NCI-H146 treated with DMSO at 0.1 percent for 48 hours (cell line): ENCODE results near the gene CHRNB1.
"Not testable (repeated sequence)": the region's sequence is repeated elsewhere in the genome, so short reads cannot be mapped to it uniquely, and the experiment has no call there.

Experiments
- DNase-seq: peaks from one replicate; lab custom pipeline; 2025; ENCODE audit not compliant: unreplicated experiment; lab: John Stamatoyannopoulos, UW

CHRNB1 gene

GRCh38 chr17:7482742-7483088 is 37.9 kb downstream of the CHRNB1 start:
- not testable (repeated sequence) for DNase-seq

DNA sequence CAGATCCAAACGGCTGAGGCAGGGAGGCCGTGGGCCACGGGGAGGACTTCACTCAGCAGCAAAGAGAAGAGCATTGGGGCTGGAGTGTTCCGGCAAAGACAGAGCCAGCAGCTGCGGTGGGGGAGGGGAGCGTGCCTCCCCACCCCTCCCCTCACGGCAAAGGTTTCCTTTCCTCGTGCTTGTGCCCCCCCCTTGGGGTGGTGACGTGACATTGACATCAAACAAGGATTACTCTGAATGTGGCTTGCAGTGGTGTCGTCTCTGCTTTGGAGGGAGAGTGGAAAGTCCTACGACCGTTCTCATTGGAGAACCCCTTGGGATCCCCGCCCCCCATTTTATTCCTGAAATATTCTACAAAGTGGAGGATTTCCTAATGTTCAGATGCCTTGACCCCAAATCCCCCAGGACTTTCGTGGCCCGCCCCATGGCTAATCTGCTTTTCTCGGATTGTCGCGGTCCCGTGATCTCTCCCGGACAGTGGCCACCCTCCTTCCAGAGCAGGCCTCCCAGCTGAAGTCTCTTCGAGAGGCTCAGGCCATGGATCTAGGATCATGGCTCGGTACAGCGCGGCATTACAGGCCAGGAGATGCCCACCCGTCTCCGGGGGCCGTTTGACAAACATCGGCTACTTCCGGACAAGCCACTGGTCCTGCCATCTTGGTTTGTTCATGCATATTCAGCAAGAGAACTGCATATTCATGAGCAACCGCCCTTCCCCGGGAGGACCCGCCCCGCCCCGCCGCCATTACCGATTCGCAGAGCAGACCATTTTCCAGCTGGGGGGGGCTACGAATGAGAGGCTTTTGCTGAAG is 38.6 kb downstream of the CHRNB1 start:
- peak; percentile 89 for DNase-seq

DNA sequence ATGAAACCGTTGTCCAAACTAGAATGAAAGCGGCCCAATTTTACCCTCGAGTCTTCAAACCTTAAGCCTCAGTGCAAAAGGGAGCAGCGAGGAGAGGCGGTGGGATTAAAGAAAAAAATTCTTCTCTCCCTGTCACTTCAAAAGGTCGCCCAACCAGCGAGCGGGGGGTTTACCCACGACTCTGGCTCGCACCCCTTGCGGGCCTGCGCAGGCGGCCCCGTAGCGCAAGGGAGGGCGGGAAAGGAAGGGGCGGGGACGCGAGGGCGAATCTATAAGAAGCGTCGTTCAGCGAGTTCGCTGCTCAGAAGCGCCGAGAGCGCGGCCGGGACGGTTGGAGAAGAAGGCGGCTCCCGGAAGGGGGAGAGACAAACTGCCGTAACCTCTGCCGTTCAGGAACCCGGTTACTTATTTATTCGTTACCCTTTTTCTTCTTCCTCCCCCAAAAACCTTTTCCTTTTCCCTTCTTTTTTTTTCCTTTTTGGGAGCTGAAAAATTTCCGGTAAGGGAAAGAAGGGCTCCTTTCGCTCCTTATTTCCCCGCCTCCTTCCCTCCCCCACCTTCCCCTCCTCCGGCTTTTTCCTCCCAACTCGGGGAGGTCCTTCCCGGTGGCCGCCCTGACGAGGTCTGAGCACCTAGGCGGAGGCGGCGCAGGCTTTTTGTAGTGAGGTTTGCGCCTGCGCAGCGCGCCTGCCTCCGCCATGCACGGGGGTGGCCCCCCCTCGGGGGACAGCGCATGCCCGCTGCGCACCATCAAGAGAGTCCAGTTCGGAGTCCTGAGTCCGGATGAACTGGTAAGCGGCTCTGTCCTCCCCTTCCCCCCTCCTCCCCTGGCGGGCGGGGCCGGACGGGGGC is 39.4 kb downstream of the CHRNB1 start, which contains the start of gene POLR2A:
Gene POLR2A, plus strand, starts transcription at position 300 of the 852 bp plus-strand sequence.
- DNase-seq, result peak; percentile 90

GRCh38 chr17:7484919-7485377 is 40.1 kb downstream of the CHRNB1 start:
- peak; percentile 15 for DNase-seq

DNA sequence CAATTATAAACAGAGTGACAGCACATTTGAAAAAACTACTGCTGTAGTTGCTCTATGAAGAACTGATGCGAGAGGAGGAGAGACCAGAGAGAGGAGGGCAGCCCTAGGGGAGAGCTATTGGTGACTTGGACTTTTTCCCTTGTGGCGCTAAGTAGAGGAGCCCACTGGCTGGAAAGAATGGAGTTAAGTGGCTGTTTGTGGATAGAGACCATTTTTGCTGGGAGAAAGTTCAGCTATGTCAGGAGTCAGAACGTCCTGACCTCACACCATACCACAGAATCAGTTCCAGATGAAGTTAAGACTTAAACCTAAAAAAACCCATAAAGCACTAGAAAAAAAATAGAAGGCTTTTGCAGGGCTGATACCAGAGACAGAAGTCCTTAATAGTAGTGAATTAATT is 41.3 kb downstream of the CHRNB1 start:
- DNase-seq, result no peak

DNA sequence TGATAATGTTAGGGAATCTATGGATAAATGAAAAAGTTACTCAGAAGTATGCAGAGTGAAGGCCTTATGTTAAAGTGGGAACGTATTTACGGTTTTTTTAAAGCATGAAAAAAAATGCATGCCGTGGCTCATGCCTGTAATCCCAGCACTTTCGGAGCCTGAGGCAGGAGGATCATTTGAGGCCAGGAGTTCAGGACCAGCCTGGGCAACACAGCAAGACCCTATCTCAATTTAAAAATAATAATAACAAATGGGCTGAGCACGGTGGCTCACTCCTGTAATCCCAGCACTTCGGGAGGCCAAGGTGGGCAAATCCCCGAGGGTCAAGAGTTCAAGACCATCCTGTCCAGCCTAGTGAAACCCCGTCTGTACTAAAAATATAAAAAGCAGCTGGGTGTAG is 45.3 kb downstream of the CHRNB1 start:
- no peak for DNase-seq

DNA sequence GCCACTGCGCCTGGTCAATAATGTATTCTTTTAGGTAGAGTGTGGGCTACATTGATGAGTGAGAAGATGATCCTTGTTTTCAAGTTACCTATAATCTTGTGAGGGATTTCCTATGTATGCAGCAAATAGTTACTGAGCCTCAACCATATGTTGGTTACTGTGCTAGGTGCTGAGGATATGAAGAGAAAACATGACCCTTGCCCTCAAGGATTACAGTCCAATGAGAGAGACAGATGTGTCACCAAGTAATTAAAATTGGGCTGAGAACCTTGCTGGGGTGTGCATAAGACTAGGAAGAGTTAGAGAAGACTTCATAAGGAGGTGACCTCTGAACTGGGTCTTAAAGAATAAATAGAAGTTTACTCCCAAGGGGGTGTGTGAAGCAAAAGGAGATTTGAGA is 46.7 kb downstream of the CHRNB1 start:
- no peak for DNase-seq

- no peak for DNase-seq
Observed at GRCh38 chr17:7493941-7494340, 49.1 kb downstream of the CHRNB1 start.

- DNase-seq, result no peak
Observed at GRCh38 chr17:7495906-7496434, 51.1 kb downstream of the CHRNB1 start.

GRCh38 chr17:7496470-7497183 is 51.8 kb downstream of the CHRNB1 start:
- no peak for DNase-seq

- DNase-seq, result no peak
Observed at GRCh38 chr17:7497228-7497627, 52.4 kb downstream of the CHRNB1 start.

DNA sequence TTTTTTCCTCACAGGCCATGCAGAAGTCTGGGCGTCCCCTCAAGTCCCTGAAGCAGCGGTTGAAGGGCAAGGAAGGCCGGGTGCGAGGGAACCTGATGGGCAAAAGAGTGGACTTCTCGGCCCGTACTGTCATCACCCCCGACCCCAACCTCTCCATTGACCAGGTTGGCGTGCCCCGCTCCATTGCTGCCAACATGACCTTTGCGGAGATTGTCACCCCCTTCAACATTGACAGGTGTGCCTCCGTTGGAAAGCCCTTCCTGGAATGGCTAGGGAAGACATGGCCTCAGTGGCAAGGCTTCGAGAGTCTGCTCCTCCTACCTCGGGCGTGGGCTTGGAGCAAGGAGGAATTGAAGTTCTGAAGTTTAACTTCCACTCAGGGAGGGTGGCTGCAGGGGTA is 52.8 kb downstream of the CHRNB1 start:
- DNase-seq, result no peak

- no peak for DNase-seq
Observed at GRCh38 chr17:7499161-7499560, 54.3 kb downstream of the CHRNB1 start.

DNA sequence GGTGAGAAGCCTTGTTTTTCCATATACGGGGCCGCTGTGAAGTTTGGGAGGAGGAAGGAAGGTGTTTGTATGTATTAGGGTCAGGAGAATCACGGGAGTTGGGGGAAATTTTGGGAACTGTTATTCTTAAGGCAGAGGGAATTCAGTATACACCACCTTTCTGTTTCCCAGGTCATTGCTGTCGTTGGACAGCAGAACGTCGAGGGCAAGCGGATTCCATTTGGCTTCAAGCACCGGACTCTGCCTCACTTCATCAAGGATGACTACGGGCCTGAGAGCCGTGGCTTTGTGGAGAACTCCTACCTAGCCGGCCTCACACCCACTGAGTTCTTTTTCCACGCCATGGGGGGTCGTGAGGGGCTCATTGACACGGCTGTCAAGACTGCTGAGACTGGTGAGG is 56.9 kb downstream of the CHRNB1 start:
- no peak for DNase-seq

GRCh38 chr17:7502171-7502847 is 57.4 kb downstream of the CHRNB1 start:
- DNase-seq, result no peak

GRCh38 chr17:7502987-7503386 is 58.1 kb downstream of the CHRNB1 start:
- DNase-seq, result no peak

DNA sequence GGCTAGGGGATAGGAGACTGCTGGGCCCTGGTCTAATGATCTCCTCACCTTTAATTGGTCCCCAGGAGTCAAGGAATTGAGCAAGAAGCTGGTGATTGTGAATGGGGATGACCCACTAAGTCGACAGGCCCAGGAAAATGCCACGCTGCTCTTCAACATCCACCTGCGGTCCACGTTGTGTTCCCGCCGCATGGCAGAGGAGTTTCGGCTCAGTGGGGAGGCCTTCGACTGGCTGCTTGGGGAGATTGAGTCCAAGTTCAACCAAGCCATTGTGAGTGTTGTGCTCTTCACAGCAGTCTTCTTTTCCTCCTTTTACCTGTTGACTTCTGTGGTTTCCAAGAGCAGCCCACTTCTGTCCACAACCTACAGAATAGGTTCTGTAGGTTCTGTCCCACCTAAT is 58.7 kb downstream of the CHRNB1 start:
- no peak for DNase-seq
